K562 (cell line): ENCODE results near the gene NAV2. TPM values are rescaled to one million over a fixed set of nuclear protein-coding genes. Genes with fewer than 3 reads are reported as not detected.

Source experiments
- ATAC-seq: fragments of 200-7000 bp; cut with Tn5 transposase; 3 replicates; pipeline ENCODE4 v1.9.1; 2020; ENCODE audit warnings: moderate library complexity
- BruUV-seq: library from RNA; stranded (reverse); fragments of 400-500 nt; replicated peaks from 2 replicates; lab custom pipeline; 2021; lab: Mats Ljungman, UMichigan
- CTCF ChIA-PET: fragments of 300-600 bp; formaldehyde crosslinking; extraction: SDS; loops from one replicate; lab custom pipeline; 2021; ENCODE audit warnings: low intra/inter-chr PET ratio; lab: Yijun Ruan, JAX
- POLR2A ChIA-PET: fragments of 300-600, 350-650 bp; sonication (Branson Sonifier 250); formaldehyde crosslinking; extraction: SDS; loops from one replicate; lab custom pipeline; 2021; ENCODE audit warnings: antibody characterized with exemption, inconsistent platforms; lab: Yijun Ruan, JAX
- DNase-seq, 4 experiments: peaks; one replicate each; pipeline versions ENCODE4 v3.0.0 to v3.0.0-alpha.2; 2011 to 2018; ENCODE audit warnings: low spot score in 3 of 4, mixed read lengths in 3 of 4; ENCODE audit errors: extremely low read depth in 1 of 4
- FAIRE-seq: peaks from 2 replicates; lab custom pipeline; 2011; peaks lifted over from hg19 to GRCh38; lab: Jason Lieb, UNC
- H2AFZ ChIP-seq: 2 replicates; pipeline ENCODE4 v1.6.0; 2011; ENCODE audit warnings: low read depth, low read length, control low read depth, inconsistent platforms
- H3K27ac ChIP-seq: fragments of 200-600 bp; 3 replicates; pipeline ENCODE4 v1.8.0; 2011; ENCODE audit warnings: low read depth, mild to moderate bottlenecking, control low read depth, inconsistent platforms, low read length, moderate library complexity, mixed read lengths; ENCODE audit errors: extremely low read depth
- H3K27me3 ChIP-seq, 2 experiments: fragments of 300-600 bp in 1 of 2; 2 replicates in 1 of 2; 3 replicates in 1 of 2; pipeline versions ENCODE4 v1.6.0 to v1.8.0; 2011; ENCODE audit warnings: inconsistent platforms in 2 of 2, low read length in 2 of 2, mild to moderate bottlenecking in 1 of 2, mixed read lengths in 1 of 2, moderate library complexity in 1 of 2; ENCODE audit not compliant: control insufficient read depth in 2 of 2, insufficient read depth in 2 of 2
- H3K36me3 ChIP-seq: fragments of 300-600 bp; 3 replicates; pipeline ENCODE4 v1.8.0; 2011; ENCODE audit warnings: mild to moderate bottlenecking, low read length, inconsistent platforms; ENCODE audit not compliant: control insufficient read depth, insufficient read depth
- H3K4me1 ChIP-seq, 2 experiments: fragments of 200-600 bp in 1 of 2; replicated peaks in 1 of 2; 2 replicates in 1 of 2; 3 replicates in 1 of 2; pipeline versions ENCODE4 v1.5.1 to v1.8.0; 2011; ENCODE audit warnings: inconsistent platforms in 2 of 2, low read length in 2 of 2, mild to moderate bottlenecking in 1 of 2, mixed read lengths in 1 of 2, moderate library complexity in 1 of 2; ENCODE audit not compliant: control insufficient read depth in 2 of 2, insufficient read depth in 2 of 2
- H3K4me2 ChIP-seq: 2 replicates; pipeline ENCODE4 v1.6.1; 2011; ENCODE audit warnings: low read length, control low read depth, inconsistent platforms, mixed read lengths; ENCODE audit not compliant: insufficient read depth
- H3K4me3 ChIP-seq: fragments of 200-600 bp; sonication (generic), shearing (Covaris generic); 2 replicates; pipeline ENCODE4 v1.5.1; 2016; ENCODE audit warnings: control low read depth, inconsistent platforms
- H3K79me2 ChIP-seq: fragments of 200-600 bp; 3 replicates; pipeline ENCODE4 v1.8.0; 2011; ENCODE audit warnings: low read length, inconsistent platforms; ENCODE audit not compliant: control insufficient read depth, insufficient read depth
- H3K9ac ChIP-seq, 2 experiments: 2 replicates each; pipeline versions ENCODE4 v1.6.0 to v1.6.1; 2011; ENCODE audit warnings: low read depth in 2 of 2, low read length in 2 of 2, control low read depth in 1 of 2, inconsistent platforms in 1 of 2, mild to moderate bottlenecking in 1 of 2, mixed read lengths in 1 of 2; ENCODE audit not compliant: insufficient read depth in 1 of 2
- H3K9me1 ChIP-seq: one replicate; pipeline ENCODE4 v1.6.0; 2011; ENCODE audit warnings: inconsistent platforms, mild to moderate bottlenecking, low read length, moderate library complexity; ENCODE audit not compliant: control insufficient read depth, insufficient read depth
- H3K9me3 ChIP-seq: replicated peaks from 2 replicates; pipeline ENCODE4 v1.5.1; 2011; ENCODE audit warnings: low read depth, low read length, inconsistent platforms; ENCODE audit not compliant: control insufficient read depth, insufficient read depth
- H4K20me1 ChIP-seq: replicated peaks from 2 replicates; pipeline ENCODE4 v1.6.1; 2011; ENCODE audit warnings: low read length, inconsistent platforms, mixed read lengths; ENCODE audit not compliant: control insufficient read depth, insufficient read depth
- CHD7 ChIP-seq: fragments of 200-600 bp; sonication (generic); IDR thresholded peaks from one replicate; pipeline ENCODE4 v1.6.1; 2012; ENCODE audit warnings: mild to moderate bottlenecking, low read depth, low read length, inconsistent platforms
- POLR3G ChIP-seq: IDR thresholded peaks from 2 replicates; pipeline ENCODE4 v1.6.1; 2011; ENCODE audit not compliant: insufficient read length, insufficient replicate concordance; ENCODE audit errors: extremely low read depth
- TRIM28 ChIP-seq: fragments of 450-650 bp; IDR thresholded peaks from 2 replicates; pipeline ENCODE4 v1.6.1; 2017
- WGBS: fragments of 100-300 bp; shearing (Covaris generic); methylation state at CpG from one replicate; pipeline ENCODE4 v1.1.6; 2016; ENCODE audit warnings: low coverage, mixed read lengths; ENCODE audit not compliant: insufficient coverage; ENCODE audit errors: missing lambda C conversion rate; 5-methylcytosine and 5-hydroxymethylcytosine counted together
- in situ Hi-C: fragments of 300-500 bp; cut with MboI; formaldehyde crosslinking; loops from 4 replicates; pipeline ENCODE4 v1.15.0; 2018; ENCODE audit warnings: inconsistent platforms, mixed read lengths
- intact Hi-C: fragments of 100-400 bp; cut with micrococcal nuclease; formaldehyde crosslinking; loops from 2 replicates; pipeline ENCODE4 v1.14.2; 2022
- polyA plus RNA-seq, 8 experiments: library from polyadenylated mRNA; depleted of rRNA in 4 of 8; stranded (reverse) in 5 of 8; unstranded in 3 of 8; fragments of >200 nt; fragmentation: Nextera tagmentation in 2 of 8; fragmentation: Illumina TruSeq in 1 of 8; extraction: Ambion mirVana in 2 of 8; extraction: Trizol in 1 of 8; gene quantifications; 2 replicates each; pipeline versions ENCODE4 v1.2.1 to v1.2.3, GENCODE V29; 2011 to 2014; ENCODE audit warnings: inconsistent platforms in 1 of 8, missing spikeins in 1 of 8
- total RNA-seq, 7 experiments: library from RNA; depleted of rRNA in 6 of 7; stranded (reverse); fragments of >200 nt in 6 of 7; fragmentation: Illumina TruSeq in 2 of 7; extraction: Trizol in 2 of 7; gene quantifications; 2 replicates each; pipeline versions ENCODE4 v1.2.1 to v1.2.3, GENCODE V29; 2011 to 2021; ENCODE audit warnings: low replicate concordance in 1 of 7

NAV2 gene
- total and polyA plus RNA-seq, 9 of the 15 experiments (the other 6 are each of a cell fraction or from before 2014, with no cell fraction given) = 0.03 to 0.35 (median 0.05) TPM

- intact Hi-C loops = no loop called here
- H3K27ac ChIP-seq = no peak overlapping the region
- no peak for TF ChIP-seq POLR3G
- TF ChIP-seq CHD7 = no peak
- TF ChIP-seq TRIM28 = no peak
- TF ChIP-seq, all 486 proteins: peak for 0
- BruUV-seq = no TSS peak
- ATAC-seq (no peak), DNase-seq (no peak), FAIRE-seq (no peak)
- no peaks in the 10 kb centered on the region for H3K9me1 ChIP-seq
- no peaks in the 10 kb centered on the region for H3K9me3 ChIP-seq
- H2AFZ ChIP-seq = no peak overlapping the region
- no peak overlapping the region for H3K4me2 ChIP-seq
- no peak overlapping the region for H3K9ac ChIP-seq
- H3K79me2 ChIP-seq = no peaks in the 10 kb centered on the region
- H4K20me1 ChIP-seq = no peaks in the 10 kb centered on the region
- no peaks in the 10 kb centered on the region for H3K4me1 ChIP-seq
- in situ Hi-C loops = no loop called here
- H3K27me3 ChIP-seq = no peaks in the 10 kb centered on the region
- no peak overlapping the region for H3K4me3 ChIP-seq
- no peaks in the 10 kb centered on the region for H3K36me3 ChIP-seq
- ChIA-PET POLR2A (no interaction called here), CTCF (no interaction called here)
- 1% methylated on average over 7 of the region's 7 CpGs for WGBS
Observed at GRCh38 chr11:19829109-19829837, 116.6 kb downstream of the NAV2 start.
